NCI-H446 treated with DMSO at 0.1 percent for 48 hours (cell line): ENCODE measurements around the gene ATF7IP2.
"Not testable (repeated sequence)": the region's sequence is repeated elsewhere in the genome, so short reads cannot be mapped to it uniquely, and the experiment has no call there.

Source experiments
- DNase-seq: peaks from one replicate; lab custom pipeline; 2025; lab: John Stamatoyannopoulos, UW

The ATF7IP2 gene

DNA sequence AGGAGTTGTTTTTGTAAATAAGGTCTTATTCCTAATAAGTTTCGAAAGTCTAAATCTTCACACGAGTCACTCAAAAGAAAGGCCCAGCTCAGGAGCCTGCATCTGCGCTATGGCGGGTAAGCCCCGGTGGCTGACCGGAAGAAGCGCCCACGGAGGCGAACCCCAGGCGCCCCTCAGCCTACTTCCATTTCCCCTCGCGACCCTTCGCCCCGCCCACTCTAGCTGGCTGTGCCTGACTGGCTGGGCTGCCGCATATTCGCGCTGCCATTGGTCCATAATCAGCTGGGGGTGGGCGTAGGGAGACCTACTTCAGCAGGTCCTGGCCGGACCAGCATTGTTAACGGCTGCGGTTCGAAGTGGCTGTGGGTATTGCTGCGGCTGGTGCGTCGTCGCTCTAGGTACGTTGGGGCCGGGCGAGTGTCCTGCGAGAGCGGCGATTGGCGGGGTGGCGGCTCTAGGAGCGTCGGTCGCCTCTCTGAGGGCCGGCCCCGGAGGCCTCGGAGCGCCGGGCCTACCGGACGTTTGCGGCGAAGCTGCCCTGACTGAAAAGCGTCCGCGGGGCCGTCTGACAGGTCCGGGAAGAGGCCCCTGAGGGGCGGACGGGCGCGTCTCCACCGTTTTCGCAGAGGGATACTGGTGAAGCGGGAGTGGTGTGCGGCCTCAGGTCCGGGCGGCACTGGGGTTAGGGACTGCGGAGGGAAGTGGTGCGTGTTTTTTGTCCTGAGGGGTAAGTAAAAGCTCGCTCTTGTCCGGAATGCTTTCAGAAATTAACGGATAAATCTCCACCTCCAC, at the start of gene ATF7IP2:
Gene ATF7IP2 (plus strand): TSS at position 337 of the 792 bp plus-strand sequence. CDS start 44,560 bp downstream, outside the sequence.
- DNase-seq: no peak

- DNase-seq: no peak
Measured at GRCh38 chr16:10338426-10338825, 47.4 kb upstream of the ATF7IP2 start.

DNA sequence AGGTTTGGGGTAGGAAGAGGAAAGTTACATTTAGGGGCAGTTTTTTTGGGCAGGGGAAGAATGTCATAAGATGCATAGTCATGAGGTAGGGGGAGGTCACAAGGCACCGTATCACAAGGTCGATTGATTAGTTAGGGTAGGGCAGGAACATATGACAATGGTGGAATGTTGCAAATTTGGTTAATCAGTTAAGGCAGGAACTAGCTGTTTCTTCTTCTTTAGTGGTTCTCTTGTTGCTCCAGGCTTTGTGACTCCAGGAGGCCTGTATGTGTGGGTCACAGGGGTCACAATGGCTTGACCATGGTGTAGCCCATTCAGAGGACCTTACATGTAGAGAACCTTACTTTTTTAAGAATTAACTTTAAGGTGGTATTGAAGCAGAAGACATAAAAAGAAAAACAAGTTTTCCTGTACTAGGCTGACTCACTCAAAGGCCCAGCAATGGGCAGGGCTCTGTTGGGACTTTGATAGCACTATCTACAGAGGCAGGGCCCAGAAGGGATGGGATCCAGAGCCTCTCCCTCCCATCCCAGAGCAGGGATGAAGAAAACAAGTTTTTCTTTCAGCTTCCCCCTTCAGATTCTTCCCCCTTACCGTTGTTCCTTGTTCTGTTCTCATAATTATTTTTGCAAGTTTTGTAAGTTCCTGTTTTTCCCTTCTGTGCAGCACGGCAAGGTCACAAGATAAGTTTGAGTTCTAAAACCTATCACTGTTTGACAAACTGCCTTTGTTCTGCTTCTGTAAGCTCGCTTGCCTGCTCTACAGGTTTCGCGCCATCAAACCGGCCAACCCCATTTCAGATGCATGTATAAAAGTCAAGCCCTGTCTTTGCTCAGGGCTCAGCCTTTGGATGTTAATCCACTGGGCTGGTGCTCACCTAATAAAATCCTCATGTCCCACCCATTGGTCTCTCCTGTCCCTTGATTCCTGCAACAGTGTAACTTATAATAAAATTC, 45.8 kb upstream of the ATF7IP2 start:
- DNase-seq: no peak

DNA sequence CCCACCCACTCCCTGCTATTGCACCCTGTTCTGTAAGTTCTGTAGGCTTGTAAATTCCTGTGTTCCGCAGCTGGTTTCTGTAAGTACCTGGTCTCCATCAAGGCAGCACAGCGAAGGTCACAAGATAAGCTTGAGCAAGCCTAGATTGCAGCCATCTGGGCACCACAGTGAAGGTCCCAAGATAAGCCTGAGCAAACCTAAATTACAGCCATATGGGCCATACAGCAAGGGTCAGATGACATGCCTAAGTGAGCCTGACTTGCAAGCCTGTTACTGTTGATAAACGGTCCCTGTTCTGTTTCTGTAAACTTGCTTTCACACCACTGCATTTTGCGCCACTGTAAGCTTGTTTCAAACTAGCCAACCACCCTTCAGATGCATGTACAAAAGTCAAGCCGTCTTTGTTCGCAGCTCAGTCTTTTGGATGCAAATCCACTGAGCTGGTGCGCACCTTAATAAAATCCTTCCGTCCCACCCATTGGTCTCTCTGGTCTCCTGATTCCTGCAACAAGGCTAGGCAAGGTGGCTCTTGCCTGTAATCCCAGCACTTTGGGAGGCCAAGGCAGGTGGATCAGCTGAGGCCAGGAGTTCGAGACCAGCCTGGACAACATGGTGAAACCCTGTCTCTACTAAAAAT, 42.6 kb upstream of the ATF7IP2 start:
- DNase-seq: no peak

GRCh38 chr16:10344699-10345098, 41.2 kb upstream of the ATF7IP2 start:
- DNase-seq: not testable (repeated sequence)

DNA sequence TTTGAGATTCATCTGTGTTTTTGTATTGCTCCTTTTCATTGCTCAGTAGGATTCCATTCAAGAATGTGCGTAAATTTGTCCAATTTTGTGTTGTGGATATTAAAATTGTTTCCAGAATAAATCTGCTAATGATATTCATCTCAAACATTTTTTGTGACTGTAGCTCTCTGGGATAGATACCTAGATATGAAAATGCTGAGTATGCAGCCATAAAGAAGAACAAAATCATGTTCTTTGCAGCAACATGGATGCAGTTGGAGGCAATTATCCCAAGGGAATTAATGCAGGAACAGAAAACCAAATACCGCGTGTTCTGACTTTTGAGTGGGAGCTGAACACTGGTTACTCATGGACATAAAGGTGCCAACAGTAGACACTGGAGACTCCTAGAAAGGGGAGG, 40.2 kb upstream of the ATF7IP2 start:
- DNase-seq: no peak

- no peak for DNase-seq
Measured at GRCh38 chr16:10349851-10350250, 36.0 kb upstream of the ATF7IP2 start.

DNA sequence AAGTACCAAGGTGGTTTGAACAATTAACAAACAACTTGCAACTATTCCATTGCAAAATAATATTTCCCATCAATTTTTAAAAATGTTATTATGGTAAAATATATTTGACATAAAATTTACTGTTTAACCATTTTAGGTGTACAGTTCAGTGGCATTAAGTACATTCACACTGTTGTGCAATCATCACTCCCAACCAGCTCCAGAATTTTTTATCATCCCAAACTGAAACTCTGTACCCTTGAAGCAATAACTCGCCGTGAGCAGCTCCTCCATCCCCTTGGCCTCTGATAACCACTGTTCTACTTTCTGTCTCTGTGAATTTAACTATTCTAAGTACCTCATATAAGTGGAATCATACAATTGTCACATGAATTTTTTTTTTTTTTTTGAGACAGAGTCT, 33.6 kb upstream of the ATF7IP2 start:
- DNase-seq: no peak

DNA sequence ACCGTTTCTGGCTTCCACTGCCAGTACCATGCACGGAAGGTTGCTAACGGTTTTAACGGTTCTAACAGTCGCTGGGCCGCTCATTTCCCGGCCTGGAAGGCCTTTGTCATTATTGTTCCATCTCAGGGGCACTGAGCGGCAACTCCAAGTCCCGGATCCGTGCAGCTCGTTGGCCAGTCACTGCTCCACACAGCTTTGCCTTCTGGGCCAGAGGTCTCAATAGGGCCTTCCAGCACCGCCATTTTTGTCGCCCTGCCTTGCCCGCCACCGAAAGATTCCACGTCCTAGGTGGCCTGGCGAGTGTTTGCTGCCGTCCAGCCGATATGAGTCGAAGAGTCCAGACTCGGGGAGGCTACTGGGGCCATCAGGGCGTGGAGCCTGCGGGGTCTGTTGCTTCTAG, 30.3 kb upstream of the ATF7IP2 start:
- DNase-seq: no peak

DNA sequence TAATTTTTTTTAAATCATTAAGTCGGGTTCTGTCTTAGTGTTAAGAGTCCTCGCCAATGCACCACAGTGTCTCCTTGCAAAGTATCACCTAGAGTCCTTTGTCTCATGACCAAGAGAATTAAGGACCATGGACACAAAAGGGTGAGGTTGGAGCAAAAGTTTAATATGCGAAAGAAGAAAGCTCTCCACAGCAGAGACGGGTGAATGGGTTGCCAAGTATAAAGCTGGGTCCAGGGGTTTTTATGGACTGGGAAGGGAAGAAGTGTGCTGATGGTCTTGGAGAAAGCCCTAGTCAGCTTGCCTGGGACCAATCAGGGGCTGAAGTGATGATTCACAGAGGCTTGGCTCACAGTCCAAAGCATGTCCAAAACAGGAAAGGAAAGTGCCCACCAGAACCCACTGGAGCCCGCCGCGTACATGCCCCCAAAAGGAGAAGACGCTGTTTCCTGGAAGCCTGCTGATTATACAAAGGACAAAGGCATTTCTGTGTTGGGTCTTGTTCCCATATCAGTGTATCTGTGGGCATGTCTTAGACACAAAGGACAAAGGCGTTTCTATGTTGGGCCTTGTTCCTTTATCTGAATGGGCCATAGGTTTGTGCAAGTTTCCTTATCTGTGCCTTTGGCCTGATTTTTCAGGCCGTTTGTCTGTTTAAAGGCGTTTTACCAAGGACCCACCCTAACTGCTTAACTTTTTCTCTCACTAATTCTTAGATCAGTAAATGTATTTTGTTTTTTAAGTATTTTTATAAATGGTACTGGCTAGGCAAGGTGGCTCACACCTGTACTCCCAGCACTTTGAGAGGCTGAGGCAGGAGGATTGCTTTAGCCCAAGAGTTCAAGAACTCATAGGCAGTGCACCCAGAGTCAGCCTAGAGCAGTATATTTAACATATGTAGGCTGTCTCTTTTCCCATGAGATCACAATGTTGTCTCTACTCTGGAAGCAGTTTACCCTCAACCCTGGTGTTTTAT, 28.7 kb upstream of the ATF7IP2 start:
- no peak for DNase-seq

DNA sequence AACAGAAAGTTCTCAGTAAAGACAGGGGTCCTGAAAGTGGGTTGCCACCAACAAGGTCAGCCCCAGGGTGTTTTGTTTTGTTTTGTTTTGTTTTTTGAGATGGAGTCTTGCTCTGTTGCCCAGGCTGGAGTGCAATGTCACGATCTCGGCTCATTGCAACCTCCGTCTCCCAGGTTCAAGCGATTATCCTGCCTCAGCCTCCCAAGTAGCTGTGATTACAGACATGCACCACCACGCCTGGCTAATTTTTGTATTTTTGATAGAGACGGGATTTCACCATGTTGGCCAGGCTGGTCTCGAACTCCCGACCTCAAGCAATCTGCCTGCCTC, 24.1 kb upstream of the ATF7IP2 start:
- DNase-seq: not testable (repeated sequence)

- DNase-seq: no peak
Measured at GRCh38 chr16:10362077-10362863, 23.6 kb upstream of the ATF7IP2 start.

DNA sequence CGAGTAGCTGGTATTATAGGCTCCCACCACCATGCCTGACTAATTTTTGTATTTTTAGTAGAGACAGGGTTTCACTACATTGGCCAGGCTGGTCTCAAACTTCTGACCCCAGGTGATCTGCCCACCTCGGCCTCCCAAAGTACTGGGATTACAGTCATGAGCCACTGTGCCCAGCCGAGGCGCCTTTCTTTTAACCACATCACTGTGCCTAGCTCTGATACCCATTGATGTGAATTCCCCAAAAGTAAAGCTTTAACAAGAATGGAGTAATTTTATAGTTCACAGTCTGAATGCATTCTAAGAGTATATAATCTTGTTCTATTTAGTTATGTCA, 23.0 kb upstream of the ATF7IP2 start:
- DNase-seq: not testable (repeated sequence)

DNA sequence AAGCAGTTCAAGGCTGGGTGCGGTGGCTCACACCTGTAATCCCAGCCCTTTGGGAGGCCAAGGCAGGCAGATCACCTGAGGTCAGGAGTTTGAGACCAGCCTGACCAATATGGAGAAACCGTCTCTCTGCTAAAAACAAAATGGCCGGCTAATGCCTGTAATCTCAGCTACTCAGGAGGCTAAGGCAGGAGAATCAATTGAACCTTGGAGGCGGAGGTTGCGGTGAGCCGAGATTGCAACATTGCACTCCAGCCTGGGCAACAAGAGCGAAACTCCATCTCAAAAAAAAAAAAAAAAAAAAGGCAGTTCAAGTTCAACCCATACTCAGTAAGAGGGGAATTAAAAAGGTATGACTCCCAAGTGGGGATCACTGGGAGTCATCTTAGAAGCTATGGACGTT, 19.2 kb upstream of the ATF7IP2 start:
- not testable (repeated sequence) for DNase-seq

GRCh38 chr16:10367616-10368188, 18.2 kb upstream of the ATF7IP2 start:
- DNase-seq: no peak

- no peak for DNase-seq
Measured at GRCh38 chr16:10368969-10369551, 16.8 kb upstream of the ATF7IP2 start.

- no peak for DNase-seq
Measured at GRCh38 chr16:10370096-10370726, 15.7 kb upstream of the ATF7IP2 start.

GRCh38 chr16:10371592-10371991, 14.3 kb upstream of the ATF7IP2 start:
- no peak for DNase-seq

GRCh38 chr16:10373556-10373955, 12.3 kb upstream of the ATF7IP2 start:
- no peak for DNase-seq
